Measurements from ENCODE around the gene ACTG2. TPM values are rescaled to one million over a fixed set of nuclear protein-coding genes. Genes with fewer than 3 reads are reported as not detected.
A peak's percentile ranks its signal among the peaks of the same experiment; 100 is the strongest.

Gene ACTG2
- total RNA-seq, 4 donors from 2014 or later = 4,013 to 8,538 (median 5,633) TPM

GRCh38 chr2:73916666-73917065 lies 23.9 kb downstream of the ACTG2 start:
- Histone ChIP-seq H3K4me3 (no peak overlapping the region), H3K9me3 (no peaks in the 10 kb centered on the region), H3K4me1 (peaks cover 0 to 11% (median 3%) of the 10 kb centered on the region in 4 donors), H3K36me3 (peaks cover 0 to 78% (median 60%) of the 10 kb centered on the region in 4 donors), H3K27me3 (no peaks in the 10 kb centered on the region), H3K27ac (replicated peaks in 1 of 4) (peak overlapping the region; percentile 38 to 67 (median 52))
- TF ChIP-seq POLR2A (IDR thresholded peaks at IDR 0.05; ENCODE audit: low read depth) (no peak), POLR2AphosphoS5 (IDR thresholded peaks at IDR 0.05) (peak; percentile 81 to 85), EP300 (IDR thresholded peaks at IDR 0.05) (no peak), CTCF (IDR thresholded peaks at IDR 0.05) (no peak)
- 35% methylated on average over 2 of the region's 2 CpGs for WGBS
- intact Hi-C loops (cut with DNase I) = no loop called here
- no peak for DNase-seq (ENCODE audit: extremely low spot score)

- Histone ChIP-seq H3K4me1 (peaks cover 0 to 11% (median 3%) of the 10 kb centered on the region in 4 donors), H3K4me3 (no peak overlapping the region), H3K36me3 (peaks cover 0 to 72% (median 56%) of the 10 kb centered on the region in 4 donors), H3K9me3 (no peaks in the 10 kb centered on the region), H3K27ac (replicated peaks in 1 of 4) (peak overlapping the region; percentile 17 to 67 (median 51)), H3K27me3 (no peaks in the 10 kb centered on the region)
- 47% methylated on average over 2 of the region's 2 CpGs for WGBS
- intact Hi-C loops (cut with DNase I) = no loop called here
- TF ChIP-seq POLR2AphosphoS5 (IDR thresholded peaks at IDR 0.05) = peak; percentile 32 to 39
- no peak for TF ChIP-seq CTCF (IDR thresholded peaks at IDR 0.05)
- no peak for DNase-seq (ENCODE audit: extremely low spot score)
These were observed 24.5 kb downstream of the ACTG2 start for GRCh38 chr2:73917296-73917695.

- intact Hi-C loops (cut with DNase I) = no loop called here
These were observed 24.9 kb downstream of the ACTG2 start for GRCh38 chr2:73917696-73918207.

GRCh38 chr2:73918856-73919255 lies 26.0 kb downstream of the ACTG2 start:
- DNase-seq (ENCODE audit: extremely low spot score) = no peak
- H3K27ac ChIP-seq (replicated peaks in 1 of 4) = peak overlapping the region; percentile 17 to 82 (median 52)
- H3K4me1 ChIP-seq = peaks cover 0 to 9% (median 3%) of the 10 kb centered on the region in 4 donors
- no peak overlapping the region for H3K4me3 ChIP-seq
- WGBS = 46% methylated on average over 3 of the region's 3 CpGs
- H3K27me3 ChIP-seq = no peaks in the 10 kb centered on the region
- intact Hi-C loops (cut with DNase I) = no loop called here
- peaks cover 0 to 60% (median 47%) of the 10 kb centered on the region in 4 donors for H3K36me3 ChIP-seq
- no peak for TF ChIP-seq POLR2A (IDR thresholded peaks at IDR 0.05; ENCODE audit: low read depth)
- TF ChIP-seq POLR2AphosphoS5 (IDR thresholded peaks at IDR 0.05) = peak; percentile 83 to 87
- no peaks in the 10 kb centered on the region for H3K9me3 ChIP-seq

More at GRCh38 chr2:73917696-73918207, 24.9 kb downstream of the ACTG2 start:
- DNase-seq (ENCODE audit: extremely low spot score) = no peak
- no peaks in the 10 kb centered on the region for H3K9me3 ChIP-seq
- H3K4me1 ChIP-seq = peaks cover 0 to 11% (median 3%) of the 10 kb centered on the region in 4 donors
- H3K27me3 ChIP-seq = no peaks in the 10 kb centered on the region
- 68% methylated on average over 4 of the region's 4 CpGs for WGBS
- H3K27ac ChIP-seq (replicated peaks in 1 of 4) = peak overlapping the region; percentile 17 to 82 (median 52)
- TF ChIP-seq POLR2A (IDR thresholded peaks at IDR 0.05; ENCODE audit: low read depth) = no peak
- TF ChIP-seq EP300 (IDR thresholded peaks at IDR 0.05) = no peak
- no peak for TF ChIP-seq CTCF (IDR thresholded peaks at IDR 0.05)
- peak; percentile 74 to 76 for TF ChIP-seq POLR2AphosphoS5 (IDR thresholded peaks at IDR 0.05)
- no peak overlapping the region for H3K4me3 ChIP-seq
- H3K36me3 ChIP-seq = peaks cover 0 to 69% (median 55%) of the 10 kb centered on the region in 4 donors

GRCh38 chr2:73919596-73920228 lies 26.9 kb downstream of the ACTG2 start:
- 56% methylated on average over 7 of the region's 7 CpGs for WGBS
- DNase-seq (ENCODE audit: extremely low spot score) = no peak
- peaks cover 0 to 7% (median 2%) of the 10 kb centered on the region in 4 donors for H3K4me1 ChIP-seq
- H3K36me3 ChIP-seq = peaks cover 0 to 51% (median 38%) of the 10 kb centered on the region in 4 donors
- H3K27me3 ChIP-seq = no peaks in the 10 kb centered on the region
- TF ChIP-seq POLR2AphosphoS5 (IDR thresholded peaks at IDR 0.05) (peak; percentile 45 to 91), POLR2A (IDR thresholded peaks at IDR 0.05; ENCODE audit: low read depth) (no peak)
- intact Hi-C loops (cut with DNase I) = loop anchor here (10.0 kb wide), 2 partner anchors 95 to 225 kb away; partner anchors contain the start of genes BOLA3 and STAMBP
- H3K27ac ChIP-seq (replicated peaks in 1 of 4) = peak overlapping the region; percentile 34 to 82 (median 52)
- H3K4me3 ChIP-seq = no peak overlapping the region
- H3K9me3 ChIP-seq = no peaks in the 10 kb centered on the region
